Upper lobe of right lung (tissue), 1 donor: ENCODE measurements around the gene CNOT2. TPM values are rescaled to one million over a fixed set of nuclear protein-coding genes. Genes with fewer than 3 reads are reported as not detected.

Experiments
- ATAC-seq: fragments of 200-7000 bp; cut with Tn5 transposase; one replicate; pipeline ENCODE4 v1.9.1; 2020; ENCODE audit warnings: mild to moderate bottlenecking, moderate library complexity
- DNase-seq: peaks from one replicate; pipeline ENCODE4 v3.0.0-alpha.2; 2020
- H3K27ac ChIP-seq: fragments of 200-600 bp; one replicate; pipeline ENCODE4 v1.8.0; 2022
- H3K27me3 ChIP-seq: fragments of 200-600 bp; one replicate; pipeline ENCODE4 v1.8.0; 2022; ENCODE audit warnings: mild to moderate bottlenecking
- H3K36me3 ChIP-seq: fragments of 200-600 bp; one replicate; pipeline ENCODE4 v1.8.0; 2022
- H3K4me1 ChIP-seq: fragments of 200-600 bp; one replicate; pipeline ENCODE4 v1.8.0; 2022
- H3K4me3 ChIP-seq: fragments of 200-600 bp; one replicate; pipeline ENCODE4 v1.8.0; 2022; ENCODE audit warnings: mild to moderate bottlenecking
- H3K9me3 ChIP-seq: fragments of 200-600 bp; one replicate; pipeline ENCODE4 v1.8.0; 2022
- CTCF ChIP-seq: fragments of 200-600 bp; IDR thresholded peaks from one replicate; pipeline ENCODE4 v1.8.0; 2022; ENCODE audit warnings: antibody characterized with exemption
- intact Hi-C: fragments of 100-400 bp; cut with DNase I; formaldehyde crosslinking; loops from one replicate; pipeline ENCODE4 v1.11.0; 2022
- total RNA-seq: library from RNA; stranded (reverse); fragmentation: NEBNext Ultra II Directional; extraction: Animal tissue kit (Norgen Biotek cat#: 25700); gene quantifications from one replicate; pipeline ENCODE4 v1.2.1, GENCODE V29; 2021
- donor health status: DM: no; HTN: yes; CAD: no; lungs with severe emphysema.

The CNOT2 gene
- total RNA-seq, 1 donor from 2014 or later: 71.4 TPM

GRCh38 chr12:70236990-70237389, 6.2 kb upstream of the CNOT2 start:
- H3K27ac ChIP-seq: no peak overlapping the region
- H3K4me3 ChIP-seq: no peak overlapping the region
- no peak for ATAC-seq
- intact Hi-C loops: no loop called here
- TF ChIP-seq CTCF: no peak
- peaks cover 11% of the 10 kb centered on the region for H3K36me3 ChIP-seq
- no peak for DNase-seq
- peaks cover 11% of the 10 kb centered on the region for H3K4me1 ChIP-seq
- H3K9me3 ChIP-seq: no peaks in the 10 kb centered on the region
- H3K27me3 ChIP-seq: no peaks in the 10 kb centered on the region

GRCh38 chr12:70240673-70241072, 2.6 kb upstream of the CNOT2 start:
- ATAC-seq (no peak), DNase-seq (no peak)
- H3K27ac ChIP-seq: no peak overlapping the region
- no peak overlapping the region for H3K4me3 ChIP-seq
- H3K4me1 ChIP-seq: peaks cover 29% of the 10 kb centered on the region
- no peak for TF ChIP-seq CTCF
- intact Hi-C loops: no loop called here
- H3K36me3 ChIP-seq: peaks cover 11% of the 10 kb centered on the region
- no peaks in the 10 kb centered on the region for H3K9me3 ChIP-seq
- H3K27me3 ChIP-seq: no peaks in the 10 kb centered on the region

GRCh38 chr12:70241845-70242244, 1.4 kb upstream of the CNOT2 start:
- Histone ChIP-seq H3K9me3 (no peaks in the 10 kb centered on the region), H3K36me3 (peaks cover 11% of the 10 kb centered on the region), H3K4me3 (peak overlapping the region; percentile 88), H3K4me1 (peaks cover 37% of the 10 kb centered on the region), H3K27me3 (no peaks in the 10 kb centered on the region), H3K27ac (peak overlapping the region; percentile 96)
- ATAC-seq: no peak
- intact Hi-C loops: no loop called here
- DNase-seq: no peak
- TF ChIP-seq CTCF: no peak

GRCh38 chr12:70243510-70244371, 508 bp downstream of the CNOT2 start:
- peak overlapping the region; percentile 96 for H3K27ac ChIP-seq
- TF ChIP-seq CTCF: no peak
- H3K4me3 ChIP-seq: peak overlapping the region; percentile 88
- no peaks in the 10 kb centered on the region for H3K27me3 ChIP-seq
- DNase-seq (peak; percentile 89), ATAC-seq (peak; percentile 87)
- intact Hi-C loops: no loop called here
- peaks cover 53% of the 10 kb centered on the region for H3K4me1 ChIP-seq
- H3K9me3 ChIP-seq: no peaks in the 10 kb centered on the region
- H3K36me3 ChIP-seq: peaks cover 11% of the 10 kb centered on the region

GRCh38 chr12:70244409-70244808, 1.2 kb downstream of the CNOT2 start:
- DNase-seq (no peak), ATAC-seq (no peak)
- intact Hi-C loops: no loop called here
- H3K27ac ChIP-seq: peak overlapping the region; percentile 96
- no peaks in the 10 kb centered on the region for H3K9me3 ChIP-seq
- no peaks in the 10 kb centered on the region for H3K27me3 ChIP-seq
- peaks cover 11% of the 10 kb centered on the region for H3K36me3 ChIP-seq
- peaks cover 59% of the 10 kb centered on the region for H3K4me1 ChIP-seq
- peak overlapping the region; percentile 88 for H3K4me3 ChIP-seq
- TF ChIP-seq CTCF: no peak
